ENCODE results near the gene PITPNC1.

Gene PITPNC1

DNA sequence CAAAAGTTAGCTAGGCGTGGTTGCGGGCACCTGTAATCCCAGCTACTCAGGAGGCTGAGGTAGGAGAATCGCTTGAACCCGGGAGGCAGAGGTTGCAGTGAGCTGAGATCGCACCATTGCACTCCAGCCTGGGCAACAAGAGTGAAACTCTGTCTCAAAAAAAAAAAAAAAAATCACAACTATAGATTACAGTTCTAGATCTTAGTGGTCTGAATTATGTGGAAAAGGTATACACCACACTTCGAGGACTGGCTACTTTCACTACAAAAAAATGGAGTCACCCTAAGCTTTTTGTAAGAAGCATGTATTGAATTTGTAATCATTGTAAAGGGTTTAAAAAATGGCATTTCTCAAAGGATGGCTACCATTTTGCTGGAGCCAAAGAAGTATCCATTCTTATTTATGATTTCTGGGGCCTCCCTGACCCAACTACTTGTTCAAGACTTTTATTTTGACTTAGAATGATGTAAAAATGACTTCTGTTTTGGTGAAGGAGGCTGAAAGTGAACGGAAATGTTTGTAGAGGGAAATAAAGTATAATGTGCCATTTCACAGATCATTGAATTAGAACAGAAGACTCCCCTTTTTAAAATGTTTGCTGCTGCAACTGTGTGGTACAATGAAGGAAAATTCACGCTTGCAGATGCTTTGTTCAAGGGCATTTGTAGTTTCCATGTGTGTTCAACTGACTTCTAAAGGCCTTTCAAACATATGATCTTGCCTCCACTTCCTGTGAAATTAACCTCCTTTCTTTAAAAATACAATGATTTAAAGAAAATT, 303.6 kb downstream of the PITPNC1 start:
- H3K79me2 ChIP-seq (ENCODE audit: control insufficient read depth, insufficient read depth, low read length, unreplicated experiment) = no peaks in the 10 kb centered on the region
- no peak overlapping the region for H3K4me3 ChIP-seq (ENCODE audit: low read depth, low read length)
- no peaks in the 10 kb centered on the region for H3K4me1 ChIP-seq (ENCODE audit: control insufficient read depth, insufficient read depth, low read length, unreplicated experiment)
- H2AFZ ChIP-seq (ENCODE audit: low read length, unreplicated experiment) = no peak overlapping the region
- H3K27ac ChIP-seq (ENCODE audit: low read depth, low read length) = no peak overlapping the region
- H3K27me3 ChIP-seq (ENCODE audit: insufficient read depth, low read length) = no peaks in the 10 kb centered on the region
- no peaks in the 10 kb centered on the region for H3K36me3 ChIP-seq (ENCODE audit: insufficient read depth, low read length)

DNA sequence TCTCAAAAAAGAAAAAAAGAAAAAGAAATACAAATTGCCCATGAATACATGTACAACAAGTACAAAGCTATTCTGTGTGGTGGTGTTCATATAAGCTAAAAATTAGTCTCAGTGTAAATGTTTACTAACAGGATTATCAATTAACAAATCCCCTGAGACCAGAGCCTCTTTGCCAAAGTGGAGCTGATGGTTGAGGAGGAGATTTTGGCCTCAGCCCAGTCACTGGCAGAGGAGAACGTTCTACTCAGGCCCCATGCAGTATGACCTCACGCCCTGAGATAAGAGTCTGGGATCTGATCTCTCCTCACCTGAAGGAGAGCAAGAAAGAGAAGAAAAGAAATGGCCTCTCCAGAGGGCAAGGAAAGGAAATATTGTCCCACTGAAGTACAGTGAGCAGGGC, 305.1 kb downstream of the PITPNC1 start:
- H3K36me3 ChIP-seq (ENCODE audit: insufficient read depth, low read length) = no peaks in the 10 kb centered on the region
- no peak overlapping the region for H2AFZ ChIP-seq (ENCODE audit: low read length, unreplicated experiment)
- no peak overlapping the region for H3K27ac ChIP-seq (ENCODE audit: low read depth, low read length)
- H3K4me3 ChIP-seq (ENCODE audit: low read depth, low read length) = no peak overlapping the region
- no peaks in the 10 kb centered on the region for H3K79me2 ChIP-seq (ENCODE audit: control insufficient read depth, insufficient read depth, low read length, unreplicated experiment)
- H3K4me1 ChIP-seq (ENCODE audit: control insufficient read depth, insufficient read depth, low read length, unreplicated experiment) = no peaks in the 10 kb centered on the region
- H3K27me3 ChIP-seq (ENCODE audit: insufficient read depth, low read length) = no peaks in the 10 kb centered on the region

GRCh38 chr17:67685351-67685750, 308.3 kb downstream of the PITPNC1 start:
- no peak overlapping the region for H3K4me3 ChIP-seq (ENCODE audit: low read depth, low read length)
- no peaks in the 10 kb centered on the region for H3K27me3 ChIP-seq (ENCODE audit: insufficient read depth, low read length)

DNA sequence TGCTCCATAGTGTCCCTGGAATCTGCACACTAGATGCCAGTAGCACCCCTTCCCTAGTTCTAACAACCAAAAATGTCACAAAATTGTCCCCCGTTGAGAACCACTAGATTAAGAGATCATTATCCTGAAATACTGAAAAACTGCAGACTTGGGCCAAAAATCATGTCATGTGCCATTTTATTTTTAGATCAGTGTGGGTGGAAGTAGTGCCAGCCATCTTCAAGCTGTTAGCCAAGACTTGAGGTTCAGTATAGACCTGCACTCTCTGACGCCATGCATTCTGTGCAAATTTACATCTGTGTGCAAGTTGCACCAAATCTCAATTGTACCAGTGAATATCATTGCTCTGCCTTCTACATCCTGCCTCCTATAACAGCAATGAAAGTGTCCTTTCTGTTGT, 309.2 kb downstream of the PITPNC1 start:
- H3K36me3 ChIP-seq (ENCODE audit: insufficient read depth, low read length) = no peaks in the 10 kb centered on the region
- H3K27ac ChIP-seq (ENCODE audit: low read depth, low read length) = no peak overlapping the region
- H3K79me2 ChIP-seq (ENCODE audit: control insufficient read depth, insufficient read depth, low read length, unreplicated experiment) = no peaks in the 10 kb centered on the region
- no peaks in the 10 kb centered on the region for H3K4me1 ChIP-seq (ENCODE audit: control insufficient read depth, insufficient read depth, low read length, unreplicated experiment)
- H3K4me3 ChIP-seq (ENCODE audit: low read depth, low read length) = no peak overlapping the region
- H3K27me3 ChIP-seq (ENCODE audit: insufficient read depth, low read length) = no peaks in the 10 kb centered on the region
- no peak overlapping the region for H2AFZ ChIP-seq (ENCODE audit: low read length, unreplicated experiment)

More at GRCh38 chr17:67685351-67685750, 308.3 kb downstream of the PITPNC1 start:
- Histone ChIP-seq H3K27ac (ENCODE audit: low read depth, low read length) (no peak overlapping the region), H3K4me1 (ENCODE audit: control insufficient read depth, insufficient read depth, low read length, unreplicated experiment) (no peaks in the 10 kb centered on the region), H3K36me3 (ENCODE audit: insufficient read depth, low read length) (no peaks in the 10 kb centered on the region), H2AFZ (ENCODE audit: low read length, unreplicated experiment) (no peak overlapping the region), H3K79me2 (ENCODE audit: control insufficient read depth, insufficient read depth, low read length, unreplicated experiment) (no peaks in the 10 kb centered on the region)

DNA sequence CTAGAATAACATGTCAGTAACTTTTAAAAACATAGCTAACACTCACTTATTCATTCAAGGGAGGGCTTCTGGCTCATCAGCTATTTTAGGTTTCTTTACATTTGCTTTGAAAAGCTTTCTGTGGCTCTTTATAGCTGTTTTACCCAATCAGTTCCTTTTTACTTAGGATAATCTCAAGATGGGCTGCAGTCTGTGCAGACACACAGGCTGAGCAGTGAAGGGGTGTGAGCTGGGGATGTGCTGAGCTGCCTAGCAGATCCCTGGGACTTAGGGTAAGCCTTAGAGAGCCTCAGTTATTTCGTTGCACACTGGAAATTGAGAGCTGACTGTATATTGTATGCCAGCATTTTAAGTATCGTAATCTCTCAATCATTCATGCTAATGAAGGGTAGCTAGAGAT, 310.4 kb downstream of the PITPNC1 start:
- Histone ChIP-seq H3K36me3 (ENCODE audit: insufficient read depth, low read length) (no peaks in the 10 kb centered on the region), H3K27ac (ENCODE audit: low read depth, low read length) (no peak overlapping the region)

DNA sequence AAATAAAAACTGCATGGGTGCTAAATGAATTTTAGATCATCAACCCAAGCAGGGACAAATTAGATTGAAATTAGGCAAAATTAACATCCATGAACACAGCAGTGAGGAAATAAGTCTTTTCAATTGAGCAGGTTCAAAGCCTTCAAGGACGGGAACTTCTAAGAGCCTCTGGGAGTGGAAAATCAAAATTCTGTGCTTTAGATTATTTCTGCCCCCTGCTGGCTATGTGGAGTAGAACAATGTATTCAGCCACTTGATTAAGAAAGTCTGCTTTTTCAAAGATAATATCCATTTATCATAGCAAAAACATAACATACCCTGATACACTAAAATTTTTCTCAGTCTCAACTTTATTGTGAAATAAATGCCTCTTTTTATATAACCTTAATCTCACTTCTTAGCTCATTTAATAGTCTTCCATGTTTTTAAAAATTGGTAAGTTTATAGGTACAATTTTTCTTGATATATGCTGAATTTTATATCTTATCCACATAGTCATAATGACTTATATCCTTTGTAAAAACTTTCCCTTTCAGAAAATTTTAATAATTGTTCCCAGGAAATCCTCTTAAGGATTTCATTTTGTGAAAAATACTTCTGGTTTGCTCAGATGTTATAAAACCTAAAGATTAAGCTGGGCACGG, 312.6 kb downstream of the PITPNC1 start:
- no peak overlapping the region for H2AFZ ChIP-seq (ENCODE audit: low read length, unreplicated experiment)

More for the DNA sequence above, 310.4 kb downstream of the PITPNC1 start:
- H3K27me3 ChIP-seq (ENCODE audit: insufficient read depth, low read length) = no peaks in the 10 kb centered on the region
- H2AFZ ChIP-seq (ENCODE audit: low read length, unreplicated experiment) = no peak overlapping the region
- H3K79me2 ChIP-seq (ENCODE audit: control insufficient read depth, insufficient read depth, low read length, unreplicated experiment) = no peaks in the 10 kb centered on the region
- no peak overlapping the region for H3K4me3 ChIP-seq (ENCODE audit: low read depth, low read length)
- no peaks in the 10 kb centered on the region for H3K4me1 ChIP-seq (ENCODE audit: control insufficient read depth, insufficient read depth, low read length, unreplicated experiment)

DNA sequence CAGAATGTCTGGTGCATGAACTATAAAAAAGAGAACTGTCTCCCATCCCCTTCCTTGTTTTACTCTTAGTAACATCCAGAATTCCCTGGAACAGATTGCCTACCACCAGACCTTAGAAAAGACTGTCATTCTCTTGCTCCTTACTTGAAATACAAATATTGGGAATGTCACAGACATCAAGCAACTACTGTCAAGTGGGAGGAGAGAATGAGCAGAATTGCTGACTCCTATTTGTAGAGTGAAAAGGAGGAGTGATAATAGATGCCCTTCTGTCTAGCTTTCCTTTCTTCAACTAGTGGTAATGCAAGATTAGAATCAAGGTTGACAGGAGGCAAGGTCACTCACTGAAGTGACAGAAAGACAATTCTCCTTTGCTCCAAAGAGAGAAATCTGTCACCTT, 316.7 kb downstream of the PITPNC1 start:
- H3K79me2 ChIP-seq (ENCODE audit: control insufficient read depth, insufficient read depth, low read length, unreplicated experiment) = no peaks in the 10 kb centered on the region
- H3K27me3 ChIP-seq (ENCODE audit: insufficient read depth, low read length) = no peaks in the 10 kb centered on the region
- H3K36me3 ChIP-seq (ENCODE audit: insufficient read depth, low read length) = no peaks in the 10 kb centered on the region
- no peak overlapping the region for H3K4me3 ChIP-seq (ENCODE audit: low read depth, low read length)
- H3K27ac ChIP-seq (ENCODE audit: low read depth, low read length) = no peak overlapping the region
- no peak overlapping the region for H2AFZ ChIP-seq (ENCODE audit: low read length, unreplicated experiment)
- H3K4me1 ChIP-seq (ENCODE audit: control insufficient read depth, insufficient read depth, low read length, unreplicated experiment) = no peaks in the 10 kb centered on the region

More for the DNA sequence above, 312.6 kb downstream of the PITPNC1 start:
- Histone ChIP-seq H3K4me1 (ENCODE audit: control insufficient read depth, insufficient read depth, low read length, unreplicated experiment) (no peaks in the 10 kb centered on the region), H3K79me2 (ENCODE audit: control insufficient read depth, insufficient read depth, low read length, unreplicated experiment) (no peaks in the 10 kb centered on the region), H3K27ac (ENCODE audit: low read depth, low read length) (no peak overlapping the region), H3K27me3 (ENCODE audit: insufficient read depth, low read length) (no peaks in the 10 kb centered on the region), H3K4me3 (ENCODE audit: low read depth, low read length) (no peak overlapping the region), H3K36me3 (ENCODE audit: insufficient read depth, low read length) (no peaks in the 10 kb centered on the region)

DNA sequence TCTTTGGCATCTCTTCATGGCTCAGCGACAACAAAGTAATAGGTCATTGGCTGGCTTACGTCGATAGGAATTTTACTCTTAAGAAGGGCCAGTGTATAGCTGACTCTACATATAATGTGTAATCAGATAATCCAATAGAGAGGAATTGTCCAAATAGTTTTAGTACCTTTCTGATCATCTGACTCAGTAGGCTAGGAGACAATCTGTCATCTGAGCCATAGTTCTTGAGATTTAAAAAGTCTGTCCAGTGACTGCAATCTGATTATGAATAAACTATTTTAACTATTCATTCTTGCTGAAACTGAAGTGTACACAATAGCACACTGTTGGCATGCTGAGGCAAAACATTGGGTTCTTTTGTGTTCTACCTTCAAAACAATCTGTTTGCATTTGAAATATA, 319.3 kb downstream of the PITPNC1 start:
- Histone ChIP-seq H3K4me3 (ENCODE audit: low read depth, low read length) (no peak overlapping the region), H2AFZ (ENCODE audit: low read length, unreplicated experiment) (no peak overlapping the region), H3K27ac (ENCODE audit: low read depth, low read length) (no peak overlapping the region), H3K4me1 (ENCODE audit: control insufficient read depth, insufficient read depth, low read length, unreplicated experiment) (no peaks in the 10 kb centered on the region), H3K27me3 (ENCODE audit: insufficient read depth, low read length) (0 out of 2 replicates have a peak, but pooled peaks cover 6% of the 10 kb centered on the region), H3K36me3 (ENCODE audit: insufficient read depth, low read length) (no peaks in the 10 kb centered on the region), H3K79me2 (ENCODE audit: control insufficient read depth, insufficient read depth, low read length, unreplicated experiment) (no peaks in the 10 kb centered on the region)

GRCh38 chr17:67696853-67697498, 319.9 kb downstream of the PITPNC1 start:
- no peaks in the 10 kb centered on the region for H3K36me3 ChIP-seq (ENCODE audit: insufficient read depth, low read length)
- H3K27me3 ChIP-seq (ENCODE audit: insufficient read depth, low read length) = 0 out of 2 replicates have a peak, but pooled peaks cover 6% of the 10 kb centered on the region
- no peaks in the 10 kb centered on the region for H3K4me1 ChIP-seq (ENCODE audit: control insufficient read depth, insufficient read depth, low read length, unreplicated experiment)
- no peaks in the 10 kb centered on the region for H3K79me2 ChIP-seq (ENCODE audit: control insufficient read depth, insufficient read depth, low read length, unreplicated experiment)
- H3K27ac ChIP-seq (ENCODE audit: low read depth, low read length) = no peak overlapping the region
- no peak overlapping the region for H3K4me3 ChIP-seq (ENCODE audit: low read depth, low read length)
- no peak overlapping the region for H2AFZ ChIP-seq (ENCODE audit: low read length, unreplicated experiment)

DNA sequence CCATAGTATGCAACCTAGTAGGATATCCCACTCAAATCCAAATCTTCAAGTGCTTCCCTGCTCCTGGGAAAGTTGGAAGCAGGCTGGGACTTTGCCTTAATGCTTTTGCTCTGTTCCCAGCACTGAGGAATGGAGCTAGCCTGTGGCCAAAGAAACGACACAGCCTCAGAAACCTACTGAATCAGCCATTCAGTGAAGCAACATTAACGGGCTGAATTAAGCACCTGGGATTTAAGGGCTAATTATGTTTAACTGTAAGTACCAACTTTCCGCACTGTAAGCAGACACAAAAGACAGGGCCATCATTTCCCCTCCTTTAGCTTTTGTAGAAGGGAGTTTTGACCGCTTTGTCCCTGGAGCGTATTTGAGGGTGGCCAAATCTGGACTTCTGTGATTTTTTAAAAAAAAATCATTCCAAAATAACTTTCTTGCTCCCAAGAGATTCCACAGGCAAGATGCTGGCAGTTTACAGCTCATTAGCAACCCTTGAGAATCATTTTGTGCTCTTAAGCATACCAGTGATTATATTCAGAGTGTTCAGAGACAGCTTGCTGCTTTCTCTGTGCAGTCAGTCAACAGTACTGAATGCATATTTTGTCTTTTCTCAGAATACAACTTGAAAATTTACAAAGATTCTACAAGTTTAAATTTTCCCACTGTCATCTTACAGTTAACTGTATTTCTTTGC, 323.1 kb downstream of the PITPNC1 start:
- Histone ChIP-seq H3K27me3 (ENCODE audit: insufficient read depth, low read length) (0 out of 2 replicates have a peak, but pooled peaks cover 6% of the 10 kb centered on the region), H3K27ac (ENCODE audit: low read depth, low read length) (no peak overlapping the region), H3K4me1 (ENCODE audit: control insufficient read depth, insufficient read depth, low read length, unreplicated experiment) (no peaks in the 10 kb centered on the region), H3K36me3 (ENCODE audit: insufficient read depth, low read length) (no peaks in the 10 kb centered on the region), H3K4me3 (ENCODE audit: low read depth, low read length) (no peak overlapping the region), H2AFZ (ENCODE audit: low read length, unreplicated experiment) (no peak overlapping the region), H3K79me2 (ENCODE audit: control insufficient read depth, insufficient read depth, low read length, unreplicated experiment) (no peaks in the 10 kb centered on the region)

Data from ACC112 (cell line).